SU-DHL-6 (cell line): ENCODE measurements around the gene OOSP1.

Experiments used
- H2AFZ ChIP-seq: fragments of 200-600 bp; sonication (generic); 2 replicates; pipeline ENCODE4 v1.6.1; 2014; ENCODE audit warnings: low read depth, mild to moderate bottlenecking, moderate library complexity, mixed read lengths, antibody characterized with exemption, low read length; ENCODE audit not compliant: severe bottlenecking
- H3F3A ChIP-seq: fragments of 200-600 bp; shearing (Covaris generic); 2 replicates; pipeline ENCODE4 v1.6.0; 2016; ENCODE audit warnings: antibody characterized with exemption, mild to moderate bottlenecking; ENCODE audit not compliant: insufficient read depth
- H3K27ac ChIP-seq: fragments of 200-600 bp; sonication (generic); 2 replicates; pipeline ENCODE4 v1.5.1; 2016; ENCODE audit warnings: low read depth, mild to moderate bottlenecking, low read length, moderate library complexity, mixed read lengths
- H3K27me3 ChIP-seq: fragments of 200-600 bp; sonication (generic), shearing (Covaris generic); 2 replicates; pipeline ENCODE4 v1.6.0; 2014; ENCODE audit warnings: mild to moderate bottlenecking, low read length
- H3K36me3 ChIP-seq: fragments of 200-600 bp; sonication (generic); 2 replicates; pipeline ENCODE4 v1.6.1; 2014; ENCODE audit warnings: mild to moderate bottlenecking, low read length, mixed read lengths
- H3K4me2 ChIP-seq: fragments of 300-600, 200-600 bp; shearing (Covaris generic), sonication (generic); 2 replicates; pipeline ENCODE4 v1.6.0; 2014; ENCODE audit warnings: low read length, low read depth, mild to moderate bottlenecking; ENCODE audit not compliant: poor library complexity, severe bottlenecking
- H3K4me3 ChIP-seq: fragments of 200-600 bp; sonication (generic); 2 replicates; pipeline ENCODE4 v1.5.1; 2014; ENCODE audit warnings: antibody characterized with exemption, low read length, mild to moderate bottlenecking, mixed read lengths; ENCODE audit not compliant: insufficient read depth, poor library complexity, severe bottlenecking
- H3K79me2 ChIP-seq: fragments of 200-600 bp; sonication (generic); 2 replicates; pipeline ENCODE4 v1.6.1; 2014; ENCODE audit warnings: mild to moderate bottlenecking, low read length, moderate library complexity; ENCODE audit not compliant: insufficient read depth
- H3K9ac ChIP-seq: fragments of 200-600 bp; sonication (generic); 2 replicates; pipeline ENCODE4 v1.7.0; 2014; ENCODE audit warnings: mild to moderate bottlenecking, low read length
- H3K9me2 ChIP-seq: fragments of 200-600 bp; sonication (generic); replicated peaks from 2 replicates; pipeline ENCODE4 v1.6.1; 2014; ENCODE audit warnings: low read length; ENCODE audit not compliant: insufficient read depth
- H3K9me3 ChIP-seq: fragments of 200-600 bp; sonication (generic); 2 replicates; pipeline ENCODE4 v1.6.1; 2014; ENCODE audit warnings: low read length, mixed read lengths; ENCODE audit not compliant: insufficient read depth
- H4K20me1 ChIP-seq: fragments of 200-600 bp; sonication (generic); 2 replicates; pipeline ENCODE4 v1.6.1; 2014; ENCODE audit warnings: low read depth, mild to moderate bottlenecking, antibody characterized with exemption, low read length, moderate library complexity, mixed read lengths
- CTCF ChIP-seq: fragments of 200-600 bp; sonication (generic); IDR thresholded peaks from one replicate; pipeline ENCODE4 v1.5.1; 2017; ENCODE audit warnings: antibody characterized with exemption, mild to moderate bottlenecking, low read length, moderate library complexity; ENCODE audit not compliant: insufficient read depth, poor library complexity, severe bottlenecking
- EZH2phosphoT487 ChIP-seq: fragments of 200-600 bp; sonication (generic), shearing (Covaris generic); conservative IDR thresholded peaks from 2 replicates; pipeline ENCODE4 v1.6.1; 2018; ENCODE audit warnings: mild to moderate bottlenecking, antibody characterized with exemption, low read length, moderate library complexity, mixed read lengths

OOSP1 gene

GRCh38 chr11:59898046-59898445 is 40.2 kb upstream of the OOSP1 start:
- no peak overlapping the region for H3K27ac ChIP-seq
- TF ChIP-seq EZH2phosphoT487 (no peak), CTCF (no peak)
- no peak overlapping the region for H3K9ac ChIP-seq
- no peaks in the 10 kb centered on the region for H3K79me2 ChIP-seq
- H4K20me1 ChIP-seq, result no peaks in the 10 kb centered on the region
- no peaks in the 10 kb centered on the region for H3F3A ChIP-seq
- H2AFZ ChIP-seq, result no peak overlapping the region
- no peak overlapping the region for H3K4me2 ChIP-seq
- no peaks in the 10 kb centered on the region for H3K9me2 ChIP-seq
- no peaks in the 10 kb centered on the region for H3K36me3 ChIP-seq
- no peaks in the 10 kb centered on the region for H3K27me3 ChIP-seq
- no peaks in the 10 kb centered on the region for H3K9me3 ChIP-seq
- H3K4me3 ChIP-seq, result no peak overlapping the region

- Histone ChIP-seq H3K79me2 (no peaks in the 10 kb centered on the region), H3K27ac (no peak overlapping the region), H3K9ac (no peak overlapping the region), H3K9me2 (no peaks in the 10 kb centered on the region), H3K9me3 (no peaks in the 10 kb centered on the region), H4K20me1 (no peaks in the 10 kb centered on the region), H3K27me3 (no peaks in the 10 kb centered on the region), H3F3A (no peaks in the 10 kb centered on the region), H2AFZ (no peak overlapping the region), H3K36me3 (no peaks in the 10 kb centered on the region), H3K4me3 (no peak overlapping the region), H3K4me2 (no peak overlapping the region)
- TF ChIP-seq EZH2phosphoT487 (no peak), CTCF (no peak)
Observed at GRCh38 chr11:59898650-59899049, 39.6 kb upstream of the OOSP1 start.

- H3K36me3 ChIP-seq, result no peaks in the 10 kb centered on the region
- no peaks in the 10 kb centered on the region for H3K9me3 ChIP-seq
- no peak overlapping the region for H3K4me2 ChIP-seq
- H3K27ac ChIP-seq, result no peak overlapping the region
- H3K4me3 ChIP-seq, result no peak overlapping the region
- no peaks in the 10 kb centered on the region for H3F3A ChIP-seq
- no peaks in the 10 kb centered on the region for H4K20me1 ChIP-seq
- H3K27me3 ChIP-seq, result no peaks in the 10 kb centered on the region
- no peak overlapping the region for H2AFZ ChIP-seq
- no peak for TF ChIP-seq EZH2phosphoT487
- no peak for TF ChIP-seq CTCF
- no peak overlapping the region for H3K9ac ChIP-seq
- no peaks in the 10 kb centered on the region for H3K79me2 ChIP-seq
- H3K9me2 ChIP-seq, result no peaks in the 10 kb centered on the region
Observed at GRCh38 chr11:59899532-59899931, 38.7 kb upstream of the OOSP1 start.
